Inferior parietal cortex (tissue), 1 donor: ENCODE results near the gene CDKL5.

Source experiments
- DNase-seq: peaks from one replicate; pipeline ENCODE4 v3.0.0-alpha.2; 2016; ENCODE audit errors: extremely low spot score

Gene CDKL5

GRCh38 chrX:18647621-18648020 is 222.2 kb downstream of the CDKL5 start:
- DNase-seq, result no peak

DNA sequence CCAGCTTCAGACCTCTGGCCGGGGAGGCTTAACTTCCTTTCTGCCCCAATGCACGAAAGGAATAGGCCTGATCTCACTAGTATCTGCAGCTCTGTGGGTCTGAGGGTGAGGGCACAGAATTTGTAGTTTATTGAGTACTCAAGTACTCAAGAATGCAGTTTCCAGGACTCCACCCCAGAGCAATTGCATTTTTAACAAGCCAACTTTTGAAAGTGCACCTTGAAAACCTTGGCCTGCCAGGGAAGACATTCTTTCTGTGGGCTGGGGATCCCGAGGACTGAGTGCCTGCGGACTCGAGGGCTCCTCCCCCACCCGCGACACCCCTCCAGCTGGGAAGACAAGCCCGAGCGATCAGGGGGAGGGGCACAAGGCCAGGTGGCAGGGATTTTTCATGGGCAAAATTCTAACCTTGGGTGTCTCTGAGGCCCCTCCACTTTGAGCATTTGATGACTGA is 224.1 kb downstream of the CDKL5 start:
- DNase-seq, result no peak

GRCh38 chrX:18650662-18651061 is 225.3 kb downstream of the CDKL5 start:
- DNase-seq, result no peak

- no peak for DNase-seq
Measured at GRCh38 chrX:18652636-18653035, 227.2 kb downstream of the CDKL5 start.

DNA sequence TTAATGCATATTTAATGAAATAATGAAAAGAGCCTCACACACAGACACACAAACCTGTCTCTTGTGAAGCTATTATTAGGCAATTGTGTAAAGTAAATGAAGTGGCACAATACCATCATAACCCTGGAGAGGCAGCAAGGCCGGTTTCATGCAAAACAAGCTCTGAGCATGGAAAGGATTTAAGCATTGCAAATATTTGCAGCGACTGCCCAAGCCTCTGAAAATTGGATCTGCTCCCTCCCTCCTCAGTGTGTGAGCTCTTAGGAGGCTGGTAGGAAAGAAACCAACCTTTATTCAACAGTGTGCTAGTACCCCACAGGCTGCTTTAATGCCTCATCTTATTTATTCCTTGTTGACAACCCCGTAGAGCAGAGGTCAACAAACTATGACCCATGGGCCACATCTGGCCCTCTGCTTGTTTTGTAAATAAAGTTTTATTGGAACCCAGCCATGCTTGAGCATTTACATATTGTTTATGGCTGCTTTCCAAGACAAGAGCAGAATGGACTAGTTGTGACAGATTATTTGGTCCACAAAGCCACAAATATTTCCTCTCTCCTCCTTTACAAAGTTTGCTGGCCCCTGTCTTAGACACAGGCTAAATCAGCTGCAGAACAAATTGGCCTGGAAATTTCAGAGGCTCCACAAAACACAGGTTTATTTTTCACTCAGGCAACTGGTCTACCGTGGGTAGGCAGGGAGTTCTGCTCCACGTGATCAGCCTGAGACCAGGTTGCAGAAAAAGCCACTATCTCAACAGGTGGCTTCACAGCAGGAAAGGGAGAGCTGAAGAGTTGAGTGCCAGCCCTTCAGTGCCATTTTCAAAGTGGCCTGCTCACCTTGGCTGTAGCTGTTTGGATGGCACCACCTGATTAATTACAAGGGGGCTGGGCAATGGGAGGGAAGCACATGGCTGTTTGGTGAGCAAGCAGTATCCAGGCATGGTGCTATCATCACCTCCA is 229.7 kb downstream of the CDKL5 start:
- no peak for DNase-seq

DNA sequence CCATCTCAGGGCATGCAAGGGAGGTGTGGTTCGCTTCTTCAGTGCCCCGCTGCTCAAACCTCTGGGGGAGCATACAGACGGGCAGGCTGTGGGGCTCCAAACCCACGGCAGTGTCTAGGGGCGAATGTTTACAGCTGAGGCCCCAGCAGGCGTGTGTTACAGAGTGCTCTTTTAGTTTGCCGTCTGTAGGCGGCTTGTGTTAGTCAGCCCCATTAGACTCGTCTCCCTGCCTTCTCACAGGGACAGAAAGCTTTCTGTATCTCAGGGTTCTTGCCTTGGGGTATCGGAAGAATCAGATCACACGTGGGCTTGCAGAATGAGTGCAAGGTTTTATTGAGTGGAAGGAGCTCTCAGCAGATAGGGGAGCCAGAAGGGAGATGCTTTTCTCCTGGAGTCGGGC is 235.9 kb downstream of the CDKL5 start:
- no peak for DNase-seq

- DNase-seq, result no peak
Measured at GRCh38 chrX:18664947-18665346, 239.5 kb downstream of the CDKL5 start.

GRCh38 chrX:18666614-18667013 is 241.2 kb downstream of the CDKL5 start:
- DNase-seq, result no peak

- no peak for DNase-seq
Measured at GRCh38 chrX:18668071-18668835, 242.8 kb downstream of the CDKL5 start.

DNA sequence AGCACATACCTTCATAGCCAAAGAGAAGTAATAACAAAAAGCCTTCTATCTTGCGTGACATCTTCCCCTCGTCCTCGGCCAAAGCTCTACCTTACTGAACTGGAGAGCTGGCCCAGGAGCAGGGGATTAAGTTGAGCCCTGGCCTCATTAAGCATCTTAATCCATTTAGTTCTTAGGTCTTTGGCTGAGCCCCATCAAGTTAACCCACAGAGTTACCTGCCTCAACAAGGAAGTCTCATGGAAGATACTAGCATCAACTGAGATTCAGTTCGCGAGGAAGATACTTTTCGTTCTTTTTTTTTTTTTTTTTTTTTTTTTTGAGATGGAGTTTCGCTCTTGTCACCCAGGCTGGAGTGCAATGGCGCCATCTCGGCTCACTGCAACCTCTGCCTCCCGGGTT is 246.6 kb downstream of the CDKL5 start, which contains the start of gene RS1:
RS1 (minus strand) TSS at position 101 of the 400 bp plus-strand sequence; CDS start at position 61, 40 bp downstream.
- no peak for DNase-seq

- no peak for DNase-seq
Measured at GRCh38 chrX:18674417-18674787, 249.0 kb downstream of the CDKL5 start.

- peak; percentile 91 for DNase-seq
Measured at GRCh38 chrX:18674788-18675735, 249.7 kb downstream of the CDKL5 start.

- DNase-seq, result no peak
Measured at GRCh38 chrX:18676050-18676449, 250.6 kb downstream of the CDKL5 start.

GRCh38 chrX:18676470-18676869 is 251.1 kb downstream of the CDKL5 start:
- DNase-seq, result no peak

- no peak for DNase-seq
Measured at GRCh38 chrX:18677161-18677869, 251.9 kb downstream of the CDKL5 start.

DNA sequence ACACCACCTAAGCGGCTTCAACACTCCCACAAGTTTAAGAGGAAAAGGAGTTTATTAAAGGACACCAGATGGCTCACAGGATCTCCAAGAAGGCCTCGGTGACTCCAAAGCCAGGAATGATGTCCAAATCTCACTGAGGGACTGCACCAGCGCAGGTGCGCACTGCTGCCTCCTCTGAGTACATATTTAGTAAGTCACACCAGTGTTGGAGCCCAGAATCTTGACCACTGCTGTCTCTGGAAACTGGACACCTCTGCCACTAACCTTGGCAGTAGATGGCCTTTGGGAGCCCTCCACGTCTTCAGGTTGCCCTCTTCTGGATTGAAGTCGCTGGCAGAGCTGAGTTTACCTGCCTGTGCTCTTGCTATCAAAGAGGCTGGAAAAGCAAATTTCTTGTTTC is 256.6 kb downstream of the CDKL5 start:
- DNase-seq, result no peak

- DNase-seq, result no peak
Measured at GRCh38 chrX:18682979-18683387, 257.6 kb downstream of the CDKL5 start.

GRCh38 chrX:18687856-18688495 is 262.6 kb downstream of the CDKL5 start:
- DNase-seq, result no peak

- DNase-seq, result no peak
Measured at GRCh38 chrX:18691431-18691830, 266.0 kb downstream of the CDKL5 start.

DNA sequence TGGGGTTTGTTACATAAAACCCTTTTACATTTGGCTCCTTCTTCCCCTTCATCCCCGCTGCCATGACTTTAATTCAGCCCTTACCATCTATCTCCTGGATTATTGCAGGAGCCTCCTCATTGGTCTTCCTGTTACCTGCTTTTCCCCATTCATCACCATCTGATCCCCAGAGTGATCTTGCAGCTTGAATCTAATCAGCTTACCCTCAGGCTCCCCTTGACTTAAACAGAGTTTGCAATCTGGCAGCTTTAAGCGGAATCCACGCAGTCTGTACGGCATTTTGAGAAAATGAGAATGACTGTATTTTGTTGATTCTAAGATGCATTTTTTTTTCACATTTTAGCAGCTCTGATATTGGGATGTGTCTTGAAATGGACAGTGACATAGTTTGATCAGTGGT is 267.1 kb downstream of the CDKL5 start:
- DNase-seq, result no peak
